Loucy (cell line): ENCODE measurements around the gene MBNL3.

ENCODE experiments used
- CTCF ChIP-seq: fragments of 200-600 bp; sonication (generic); conservative IDR thresholded peaks from 2 replicates; pipeline ENCODE4 v1.5.1; 2014; ENCODE audit warnings: mild to moderate bottlenecking, antibody characterized with exemption, low read length
- EZH2phosphoT487 ChIP-seq: fragments of 200-600 bp; IDR thresholded peaks from 2 replicates; pipeline ENCODE4 v1.6.1; 2018; ENCODE audit warnings: antibody characterized with exemption, mild to moderate bottlenecking, moderate library complexity, borderline replicate concordance

- no peak for TF ChIP-seq CTCF
- no peak for TF ChIP-seq EZH2phosphoT487
Observed at GRCh38 chrX:132423323-132423722, 65.5 kb downstream of the MBNL3 start.
